A549 (cell line): ENCODE data around the gene MAGEA9.

ENCODE experiments used
- BHLHE40 ChIP-seq: IDR thresholded peaks from 2 replicates; pipeline ENCODE4 v1.6.1; 2012; ENCODE audit warnings: low read depth, low read length, inconsistent platforms
- CHD2 ChIP-seq: fragments of 150-350 bp; IDR thresholded peaks from 2 replicates; pipeline ENCODE4 v1.6.1; 2014; ENCODE audit warnings: low read length; ENCODE audit not compliant: partially characterized antibody
- CTCF ChIP-seq: fragments of >200 bp; sonication (Bioruptor Twin); formaldehyde crosslinking; IDR thresholded peaks from 3 replicates; pipeline ENCODE4 v1.5.1; 2016
- FOSL2 ChIP-seq, 2 experiments: fragments of 450-650 bp in 1 of 2; fragments of >200 bp in 1 of 2; sonication (Bioruptor Twin) in 1 of 2; formaldehyde crosslinking; IDR thresholded peaks; 2 replicates each; pipeline versions ENCODE4 v1.5.0 to v1.6.1; 2016 to 2020; ENCODE audit warnings: mild to moderate bottlenecking in 1 of 2, moderate library complexity in 1 of 2
- PBX3 ChIP-seq: IDR thresholded peaks from 2 replicates; pipeline ENCODE4 v1.6.1; 2012
- POLR2A ChIP-seq: IDR thresholded peaks from 2 replicates; pipeline ENCODE4 v1.6.1; 2012; ENCODE audit warnings: mild to moderate bottlenecking, low read length
- POLR2AphosphoS2 ChIP-seq: conservative IDR thresholded peaks from 2 replicates; pipeline ENCODE4 v1.6.1; 2012; ENCODE audit warnings: low read length, improper control_type of control experiment, inconsistent platforms
- RAD21 ChIP-seq, 2 experiments: fragments of >200 bp in 1 of 2; sonication (Bioruptor Twin) in 1 of 2; formaldehyde crosslinking in 1 of 2; IDR thresholded peaks in 1 of 2; conservative IDR thresholded peaks in 1 of 2; 2 replicates in 1 of 2; 3 replicates in 1 of 2; pipeline ENCODE4 v1.6.1; 2012 to 2018; ENCODE audit warnings: inconsistent platforms in 1 of 2
- RNF2 ChIP-seq: fragments of 200-600 bp; sonication (generic); IDR thresholded peaks from 2 replicates; pipeline ENCODE4 v1.6.1; 2016; ENCODE audit warnings: low read depth, mild to moderate bottlenecking, antibody characterized with exemption, moderate library complexity, borderline replicate concordance
- SREBF2 ChIP-seq: fragments of 450-650 bp; IDR thresholded peaks from 2 replicates; pipeline ENCODE4 v1.6.1; 2014; ENCODE audit warnings: mild to moderate bottlenecking, moderate library complexity
- TP53 ChIP-seq: fragments of 250-450 bp; sonication (Bioruptor Pico); IDR thresholded peaks from 2 replicates; pipeline ENCODE4 v1.5.0; 2021; ENCODE audit warnings: mild to moderate bottlenecking, moderate library complexity
- TF ChIP-seq, protein P1 (sequence below): fragments of 200-600 bp; sonication (generic); IDR thresholded peaks from 2 replicates; pipeline ENCODE4 v1.6.1; 2016; ENCODE audit warnings: antibody characterized with exemption, mild to moderate bottlenecking, moderate library complexity
- TF ChIP-seq, protein P2 (sequence below): IDR thresholded peaks from 2 replicates; pipeline ENCODE4 v1.6.1; 2012

DNA sequence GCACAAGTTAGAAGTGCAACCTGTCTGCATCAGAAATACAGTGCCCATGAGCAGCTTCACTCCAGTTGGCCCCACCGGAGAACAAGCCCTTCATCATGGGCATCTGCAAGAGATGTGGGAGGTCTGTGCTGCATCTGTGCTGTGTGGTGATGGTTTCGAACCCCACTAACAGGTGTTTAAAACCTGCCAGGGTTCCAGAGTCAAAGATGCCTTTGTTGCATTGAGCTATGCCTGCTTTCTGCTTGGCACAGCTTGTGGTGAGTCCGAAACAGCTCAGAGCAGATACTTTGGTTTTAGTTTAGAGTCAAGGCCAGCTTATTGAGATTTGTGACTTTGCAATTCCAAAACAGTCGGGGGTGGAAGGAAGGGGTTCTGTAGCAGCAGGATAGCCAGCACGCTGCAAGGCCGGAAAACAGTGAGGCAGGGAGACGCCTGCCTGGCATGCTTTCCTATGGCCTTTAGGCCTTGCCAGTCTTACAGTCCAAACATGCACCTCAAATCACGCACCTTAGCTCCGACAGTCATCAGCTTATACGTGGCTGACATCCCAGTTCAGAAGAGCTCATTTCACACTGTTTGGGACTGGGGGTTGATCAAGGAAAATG lies 21.8 kb downstream of the MAGEA9 start:
- TF ChIP-seq POLR2AphosphoS2 (no peak), BHLHE40 (no peak), CTCF (no peak), RNF2 (no peak), SREBF2 (no peak), CHD2 (no peak), RAD21 (conservative IDR thresholded peaks at IDR 0.05 in 1 of 2, IDR thresholded peaks at IDR 0.05 in 1 of 2) (no peak), PBX3 (no peak), FOSL2 (IDR thresholded peaks at IDR 0.05) (no peak), FOSL2 (CRISPR knock-in tag; IDR thresholded peaks at IDR 0.05) (no peak), TP53 (CRISPR knock-in tag) (no peak), POLR2A (no peak)
- TF ChIP-seq, protein P1, sequence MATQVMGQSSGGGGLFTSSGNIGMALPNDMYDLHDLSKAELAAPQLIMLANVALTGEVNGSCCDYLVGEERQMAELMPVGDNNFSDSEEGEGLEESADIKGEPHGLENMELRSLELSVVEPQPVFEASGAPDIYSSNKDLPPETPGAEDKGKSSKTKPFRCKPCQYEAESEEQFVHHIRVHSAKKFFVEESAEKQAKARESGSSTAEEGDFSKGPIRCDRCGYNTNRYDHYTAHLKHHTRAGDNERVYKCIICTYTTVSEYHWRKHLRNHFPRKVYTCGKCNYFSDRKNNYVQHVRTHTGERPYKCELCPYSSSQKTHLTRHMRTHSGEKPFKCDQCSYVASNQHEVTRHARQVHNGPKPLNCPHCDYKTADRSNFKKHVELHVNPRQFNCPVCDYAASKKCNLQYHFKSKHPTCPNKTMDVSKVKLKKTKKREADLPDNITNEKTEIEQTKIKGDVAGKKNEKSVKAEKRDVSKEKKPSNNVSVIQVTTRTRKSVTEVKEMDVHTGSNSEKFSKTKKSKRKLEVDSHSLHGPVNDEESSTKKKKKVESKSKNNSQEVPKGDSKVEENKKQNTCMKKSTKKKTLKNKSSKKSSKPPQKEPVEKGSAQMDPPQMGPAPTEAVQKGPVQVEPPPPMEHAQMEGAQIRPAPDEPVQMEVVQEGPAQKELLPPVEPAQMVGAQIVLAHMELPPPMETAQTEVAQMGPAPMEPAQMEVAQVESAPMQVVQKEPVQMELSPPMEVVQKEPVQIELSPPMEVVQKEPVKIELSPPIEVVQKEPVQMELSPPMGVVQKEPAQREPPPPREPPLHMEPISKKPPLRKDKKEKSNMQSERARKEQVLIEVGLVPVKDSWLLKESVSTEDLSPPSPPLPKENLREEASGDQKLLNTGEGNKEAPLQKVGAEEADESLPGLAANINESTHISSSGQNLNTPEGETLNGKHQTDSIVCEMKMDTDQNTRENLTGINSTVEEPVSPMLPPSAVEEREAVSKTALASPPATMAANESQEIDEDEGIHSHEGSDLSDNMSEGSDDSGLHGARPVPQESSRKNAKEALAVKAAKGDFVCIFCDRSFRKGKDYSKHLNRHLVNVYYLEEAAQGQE, result no peak
- TF ChIP-seq, protein P2, sequence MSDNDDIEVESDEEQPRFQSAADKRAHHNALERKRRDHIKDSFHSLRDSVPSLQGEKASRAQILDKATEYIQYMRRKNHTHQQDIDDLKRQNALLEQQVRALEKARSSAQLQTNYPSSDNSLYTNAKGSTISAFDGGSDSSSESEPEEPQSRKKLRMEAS, result no peak
